ENCODE measurements around the gene PTPRF.

PTPRF gene

GRCh38 chr1:43660355-43660754 is 129.7 kb downstream of the PTPRF start:
- DNase-seq (ENCODE audit: low read depth in 2 of 2) = no peak

GRCh38 chr1:43664369-43664768 is 133.7 kb downstream of the PTPRF start:
- DNase-seq (ENCODE audit: low read depth in 2 of 2) = no peak

- no peak for DNase-seq (ENCODE audit: low read depth in 2 of 2)
Observed at GRCh38 chr1:43666608-43667007, 135.9 kb downstream of the PTPRF start.

GRCh38 chr1:43668956-43669355 is 138.3 kb downstream of the PTPRF start:
- no peak for DNase-seq (ENCODE audit: low read depth in 2 of 2)

- no peak for DNase-seq (ENCODE audit: low read depth in 2 of 2)
Observed at GRCh38 chr1:43669878-43670277, 139.2 kb downstream of the PTPRF start.

- no peak for DNase-seq (ENCODE audit: low read depth in 2 of 2)
Observed at GRCh38 chr1:43671193-43671592, 140.5 kb downstream of the PTPRF start.

DNA sequence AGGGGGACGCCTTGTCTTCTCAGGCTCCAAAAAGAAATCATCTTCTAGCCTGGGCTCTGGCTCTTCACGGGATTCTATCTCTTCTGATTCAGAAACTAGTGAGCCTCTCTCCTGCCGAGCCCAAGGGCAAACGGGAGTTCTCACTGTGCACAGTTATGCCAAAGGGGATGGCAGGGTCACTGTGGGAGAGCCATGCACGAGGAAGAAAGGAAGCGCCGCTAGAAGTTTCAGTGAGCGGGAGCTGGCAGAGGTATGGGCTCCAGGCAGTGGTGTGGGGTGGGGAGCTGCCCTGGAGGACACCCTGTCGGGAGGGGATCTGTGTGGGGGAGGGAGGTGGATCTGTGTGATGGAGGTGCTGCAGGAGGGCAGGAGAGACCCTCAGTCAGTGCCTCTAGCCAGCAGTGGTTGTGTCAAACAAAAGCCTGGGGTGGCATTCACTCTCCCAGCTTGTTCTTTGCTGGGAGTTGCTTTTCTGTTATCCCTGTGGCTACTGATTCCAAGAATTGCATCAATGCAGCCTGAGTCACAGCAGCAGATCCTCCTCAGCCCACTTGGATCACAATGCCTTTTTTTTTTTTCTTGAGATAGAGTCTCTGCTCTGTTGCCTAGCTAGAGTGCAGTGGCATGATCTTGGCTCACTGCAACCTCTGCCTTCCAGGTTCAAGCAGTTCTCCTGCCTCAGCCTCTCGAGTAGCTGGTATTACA is 141.1 kb downstream of the PTPRF start:
- DNase-seq (ENCODE audit: low read depth in 2 of 2) = peak in 1 of 2 experiments; percentile 17

- DNase-seq (ENCODE audit: low read depth in 2 of 2) = no peak
Observed at GRCh38 chr1:43673261-43673660, 142.6 kb downstream of the PTPRF start.
